ENCODE measurements around the gene CEP57L1.
A peak's percentile ranks its signal among the peaks of the same experiment; 100 is the strongest.
"Not testable (repeated sequence)": the region's sequence is repeated elsewhere in the genome, so short reads cannot be mapped to it uniquely, and the experiment has no call there.

Gene CEP57L1

GRCh38 chr6:109112663-109113062 lies 17.4 kb downstream of the CEP57L1 start:
- not testable (repeated sequence) for DNase-seq (ENCODE audit: low spot score)

- DNase-seq (ENCODE audit: low spot score) = no peak
Observed at GRCh38 chr6:109117346-109118035, 22.2 kb downstream of the CEP57L1 start.

- no peak for DNase-seq (ENCODE audit: low spot score)
Observed at GRCh38 chr6:109118337-109118736, 23.0 kb downstream of the CEP57L1 start.

GRCh38 chr6:109118871-109119354 lies 23.6 kb downstream of the CEP57L1 start:
- no peak for DNase-seq (ENCODE audit: low spot score)

GRCh38 chr6:109121411-109121810 lies 26.1 kb downstream of the CEP57L1 start:
- DNase-seq (ENCODE audit: low spot score) = no peak

- no peak for DNase-seq (ENCODE audit: low spot score)
Observed at GRCh38 chr6:109124219-109124618, 28.9 kb downstream of the CEP57L1 start.

GRCh38 chr6:109125504-109125903 lies 30.2 kb downstream of the CEP57L1 start:
- DNase-seq (ENCODE audit: low spot score) = no peak

- DNase-seq (ENCODE audit: low spot score) = no peak
Observed at GRCh38 chr6:109130065-109130464, 34.8 kb downstream of the CEP57L1 start.

- not testable (repeated sequence) for DNase-seq (ENCODE audit: low spot score)
Observed at GRCh38 chr6:109135600-109135999, 40.3 kb downstream of the CEP57L1 start.

GRCh38 chr6:109136039-109136438 lies 40.7 kb downstream of the CEP57L1 start:
- not testable (repeated sequence) for DNase-seq (ENCODE audit: low spot score)

GRCh38 chr6:109136530-109136929 lies 41.2 kb downstream of the CEP57L1 start:
- DNase-seq (ENCODE audit: low spot score) = not testable (repeated sequence)

GRCh38 chr6:109139109-109139508 lies 43.8 kb downstream of the CEP57L1 start:
- no peak for DNase-seq (ENCODE audit: low spot score)

- DNase-seq (ENCODE audit: low spot score) = not testable (repeated sequence)
Observed at GRCh38 chr6:109142067-109142466, 46.8 kb downstream of the CEP57L1 start.

- no peak for DNase-seq (ENCODE audit: low spot score)
Observed at GRCh38 chr6:109143191-109143590, 47.9 kb downstream of the CEP57L1 start.

GRCh38 chr6:109148251-109148650 lies 52.9 kb downstream of the CEP57L1 start:
- not testable (repeated sequence) for DNase-seq (ENCODE audit: low spot score)

- not testable (repeated sequence) for DNase-seq (ENCODE audit: low spot score)
Observed at GRCh38 chr6:109148716-109149115, 53.4 kb downstream of the CEP57L1 start.

GRCh38 chr6:109153752-109154151 lies 58.4 kb downstream of the CEP57L1 start:
- DNase-seq (ENCODE audit: low spot score) = no peak

GRCh38 chr6:109164331-109164730 lies 69.0 kb downstream of the CEP57L1 start:
- DNase-seq (ENCODE audit: low spot score) = no peak

GRCh38 chr6:109165392-109165974 lies 70.2 kb downstream of the CEP57L1 start:
- DNase-seq (ENCODE audit: low spot score) = peak; percentile 52

GRCh38 chr6:109166673-109167072 lies 71.4 kb downstream of the CEP57L1 start:
- no peak for DNase-seq (ENCODE audit: low spot score)

- DNase-seq (ENCODE audit: low spot score) = no peak
Observed at GRCh38 chr6:109167562-109167961, 72.3 kb downstream of the CEP57L1 start.

- DNase-seq (ENCODE audit: low spot score) = no peak
Observed at GRCh38 chr6:109170333-109170732, 75.0 kb downstream of the CEP57L1 start.

- DNase-seq (ENCODE audit: low spot score) = no peak
Observed at GRCh38 chr6:109172101-109172746, 76.9 kb downstream of the CEP57L1 start.

Measured in AG08396 (cell line).